SW 1271 (cell line): ENCODE results near the gene SGIP1.
A peak's percentile ranks its signal among the peaks of the same experiment; 100 is the strongest.
"Not testable (repeated sequence)": the region's sequence is repeated elsewhere in the genome, so short reads cannot be mapped to it uniquely, and the experiment has no call there.

Experiments used
- DNase-seq, 2 experiments: peaks; one replicate each; lab custom pipeline; 2025; lab: John Stamatoyannopoulos, UW

The SGIP1 gene

GRCh38 chr1:66731170-66731865 is 197.4 kb downstream of the SGIP1 start:
- DNase-seq = no peak

- DNase-seq = no peak
Measured at GRCh38 chr1:66732407-66733166, 198.6 kb downstream of the SGIP1 start.

- DNase-seq = no peak
Measured at GRCh38 chr1:66733348-66734017, 199.5 kb downstream of the SGIP1 start.

GRCh38 chr1:66734531-66734930 is 200.6 kb downstream of the SGIP1 start:
- DNase-seq = not testable (repeated sequence)

GRCh38 chr1:66737836-66738235 is 203.9 kb downstream of the SGIP1 start:
- no peak for DNase-seq

GRCh38 chr1:66739401-66740157 is 205.6 kb downstream of the SGIP1 start:
- no peak for DNase-seq

GRCh38 chr1:66745451-66745850 is 211.5 kb downstream of the SGIP1 start:
- no peak for DNase-seq

- DNase-seq = no peak
Measured at GRCh38 chr1:66747501-66747900, 213.5 kb downstream of the SGIP1 start.

- DNase-seq = no peak
Measured at GRCh38 chr1:66750577-66750976, 216.6 kb downstream of the SGIP1 start.

- DNase-seq = no peak
Measured at GRCh38 chr1:66751160-66751559, 217.2 kb downstream of the SGIP1 start.

- DNase-seq = no peak
Measured at GRCh38 chr1:66752000-66752592, 218.1 kb downstream of the SGIP1 start, which contains the start of gene DYNLT5. Gene DYNLT5 (plus strand): TSS chr1:66752459. CDS start chr1:66754659, 2,200 bp downstream.

GRCh38 chr1:66752671-66753371 is 218.9 kb downstream of the SGIP1 start:
- no peak for DNase-seq

GRCh38 chr1:66757722-66758240 is 223.8 kb downstream of the SGIP1 start:
- DNase-seq = no peak

GRCh38 chr1:66758241-66758755 is 224.3 kb downstream of the SGIP1 start:
- DNase-seq = no peak

GRCh38 chr1:66760506-66760905 is 226.6 kb downstream of the SGIP1 start:
- DNase-seq = no peak

- no peak for DNase-seq
Measured at GRCh38 chr1:66761221-66761620, 227.3 kb downstream of the SGIP1 start.

- DNase-seq = peak in 1 of 2 experiments; percentile 32
Measured at GRCh38 chr1:66764994-66765578, 231.1 kb downstream of the SGIP1 start.

GRCh38 chr1:66767626-66768025 is 233.7 kb downstream of the SGIP1 start:
- no peak for DNase-seq

- no peak for DNase-seq
Measured at GRCh38 chr1:66768965-66769364, 235.0 kb downstream of the SGIP1 start.
